ENCODE measurements around the gene USP43. TPM values are rescaled to one million over a fixed set of nuclear protein-coding genes. Genes with fewer than 3 reads are reported as not detected.

The USP43 gene
- total RNA-seq, 2 donors from 2014 or later, result 0.24 TPM; not detected in 1

GRCh38 chr17:9750524-9750923 lies 105.2 kb downstream of the USP43 start:
- no peak for DNase-seq (ENCODE audit: low spot score)
- H3K27me3 ChIP-seq, result no peaks in the 10 kb centered on the region
- H3K36me3 ChIP-seq, result no peaks in the 10 kb centered on the region
- H3K27ac ChIP-seq, result no peak overlapping the region
- no peaks in the 10 kb centered on the region for H3K4me1 ChIP-seq
- H3K9me3 ChIP-seq, result no peaks in the 10 kb centered on the region
- TF ChIP-seq, protein P1, sequence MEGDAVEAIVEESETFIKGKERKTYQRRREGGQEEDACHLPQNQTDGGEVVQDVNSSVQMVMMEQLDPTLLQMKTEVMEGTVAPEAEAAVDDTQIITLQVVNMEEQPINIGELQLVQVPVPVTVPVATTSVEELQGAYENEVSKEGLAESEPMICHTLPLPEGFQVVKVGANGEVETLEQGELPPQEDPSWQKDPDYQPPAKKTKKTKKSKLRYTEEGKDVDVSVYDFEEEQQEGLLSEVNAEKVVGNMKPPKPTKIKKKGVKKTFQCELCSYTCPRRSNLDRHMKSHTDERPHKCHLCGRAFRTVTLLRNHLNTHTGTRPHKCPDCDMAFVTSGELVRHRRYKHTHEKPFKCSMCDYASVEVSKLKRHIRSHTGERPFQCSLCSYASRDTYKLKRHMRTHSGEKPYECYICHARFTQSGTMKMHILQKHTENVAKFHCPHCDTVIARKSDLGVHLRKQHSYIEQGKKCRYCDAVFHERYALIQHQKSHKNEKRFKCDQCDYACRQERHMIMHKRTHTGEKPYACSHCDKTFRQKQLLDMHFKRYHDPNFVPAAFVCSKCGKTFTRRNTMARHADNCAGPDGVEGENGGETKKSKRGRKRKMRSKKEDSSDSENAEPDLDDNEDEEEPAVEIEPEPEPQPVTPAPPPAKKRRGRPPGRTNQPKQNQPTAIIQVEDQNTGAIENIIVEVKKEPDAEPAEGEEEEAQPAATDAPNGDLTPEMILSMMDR (IDR thresholded peaks at IDR 0.05), result no peak
- no peak overlapping the region for H3K4me3 ChIP-seq

DNA sequence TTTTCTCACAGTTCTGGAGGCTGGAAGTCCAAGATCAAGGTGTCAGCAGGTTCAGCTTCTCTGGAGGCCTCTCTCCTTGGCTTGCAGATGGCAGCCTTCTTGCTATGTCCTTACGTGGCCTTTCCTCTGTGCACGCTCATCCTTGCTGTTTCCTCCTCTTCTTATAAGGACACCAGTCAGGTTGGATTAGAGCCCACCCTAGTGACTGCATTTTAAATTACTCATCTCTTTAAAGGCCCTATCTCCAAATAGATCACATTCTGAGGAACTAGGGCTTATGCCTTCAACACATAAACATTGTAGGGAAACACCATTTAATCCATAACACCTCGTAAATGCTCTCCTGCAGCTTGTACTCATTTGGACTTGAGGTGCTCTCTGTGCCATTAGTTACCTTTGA lies 109.8 kb downstream of the USP43 start:
- no peak overlapping the region for H3K4me3 ChIP-seq
- H3K27ac ChIP-seq, result no peak overlapping the region
- H3K27me3 ChIP-seq, result no peaks in the 10 kb centered on the region
- H3K36me3 ChIP-seq, result no peaks in the 10 kb centered on the region
- TF ChIP-seq, protein P1 (IDR thresholded peaks at IDR 0.05), result no peak
- H3K9me3 ChIP-seq, result no peaks in the 10 kb centered on the region
- H3K4me1 ChIP-seq, result no peaks in the 10 kb centered on the region
- no peak for DNase-seq (ENCODE audit: low spot score)

GRCh38 chr17:9760266-9760665 lies 114.9 kb downstream of the USP43 start:
- Histone ChIP-seq H3K9me3 (no peaks in the 10 kb centered on the region), H3K4me1 (no peaks in the 10 kb centered on the region), H3K36me3 (no peaks in the 10 kb centered on the region), H3K27me3 (no peaks in the 10 kb centered on the region), H3K4me3 (no peak overlapping the region), H3K27ac (no peak overlapping the region)
- no peak for DNase-seq (ENCODE audit: low spot score)
- TF ChIP-seq, protein P1 (IDR thresholded peaks at IDR 0.05), result no peak

GRCh38 chr17:9763643-9764042 lies 118.3 kb downstream of the USP43 start:
- Histone ChIP-seq H3K4me1 (no peaks in the 10 kb centered on the region), H3K36me3 (no peaks in the 10 kb centered on the region), H3K9me3 (no peaks in the 10 kb centered on the region), H3K27me3 (no peaks in the 10 kb centered on the region), H3K4me3 (no peak overlapping the region), H3K27ac (no peak overlapping the region)
- no peak for DNase-seq (ENCODE audit: low spot score)
- TF ChIP-seq, protein P1 (IDR thresholded peaks at IDR 0.05), result no peak

GRCh38 chr17:9765322-9765721 lies 120.0 kb downstream of the USP43 start:
- Histone ChIP-seq H3K36me3 (no peaks in the 10 kb centered on the region), H3K27ac (no peak overlapping the region), H3K4me1 (no peaks in the 10 kb centered on the region), H3K27me3 (no peaks in the 10 kb centered on the region), H3K9me3 (no peaks in the 10 kb centered on the region), H3K4me3 (no peak overlapping the region)
- no peak for DNase-seq (ENCODE audit: low spot score)
- TF ChIP-seq, protein P1 (IDR thresholded peaks at IDR 0.05), result no peak

GRCh38 chr17:9766970-9767369 lies 121.7 kb downstream of the USP43 start:
- H3K27ac ChIP-seq, result no peak overlapping the region
- TF ChIP-seq, protein P1 (IDR thresholded peaks at IDR 0.05), result no peak
- H3K9me3 ChIP-seq, result no peaks in the 10 kb centered on the region
- H3K36me3 ChIP-seq, result no peaks in the 10 kb centered on the region
- no peaks in the 10 kb centered on the region for H3K27me3 ChIP-seq
- no peak overlapping the region for H3K4me3 ChIP-seq
- no peaks in the 10 kb centered on the region for H3K4me1 ChIP-seq
- no peak for DNase-seq (ENCODE audit: low spot score)
